Fibroblast of lung (primary cell): Measurements from ENCODE around the gene UBE3A.

ENCODE experiments used
- CTCF ChIP-seq, 2 donors: IDR thresholded peaks in 1 of 2; conservative IDR thresholded peaks in 1 of 2; 1 replicate in 1 of 2; 2 replicates in 1 of 2; pipeline ENCODE4 v1.5.1; 2011 to 2012; ENCODE audit warnings: low read length in 2 of 2, control low read depth in 1 of 2, inconsistent platforms in 1 of 2, low read depth in 1 of 2, mild to moderate bottlenecking in 1 of 2
- EZH2 ChIP-seq: IDR thresholded peaks from 2 replicates; pipeline ENCODE4 v1.5.1; 2012; ENCODE audit warnings: low read length, control low read depth, mild to moderate bottlenecking; ENCODE audit errors: missing control alignments

DNA sequence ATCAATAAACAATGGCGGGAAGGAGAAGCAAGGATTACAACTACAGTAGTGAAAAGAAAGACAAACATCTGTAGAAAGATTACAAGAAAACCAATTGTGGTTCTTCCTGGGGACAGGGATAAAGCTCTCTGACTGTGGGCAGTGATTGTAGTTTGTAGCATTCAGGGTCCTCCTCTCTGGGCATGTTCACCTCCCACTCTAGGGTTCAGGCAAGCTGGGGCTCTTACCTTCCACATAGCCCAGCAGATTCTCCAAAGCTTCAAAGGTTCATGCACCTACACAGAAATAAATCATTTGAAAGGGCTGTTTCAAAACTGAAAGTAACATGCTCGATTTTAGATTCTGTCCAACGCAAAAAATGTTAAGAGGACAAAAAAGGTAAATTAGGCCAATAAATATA is 17.4 kb upstream of the UBE3A start:
- TF ChIP-seq CTCF (conservative IDR thresholded peaks at IDR 0.05 in 1 of 2, IDR thresholded peaks at IDR 0.05 in 1 of 2; ENCODE audit: low read depth in 1 of 2, low read length in 2 of 2): no peak
- TF ChIP-seq EZH2: no peak
